ENCODE measurements around the gene ACSF3. TPM values are rescaled to one million over a fixed set of nuclear protein-coding genes. Genes with fewer than 3 reads are reported as not detected.

ACSF3 gene
- total and polyA plus RNA-seq, 2 of the 4 experiments (the other 2 are of a cell fraction), result 9.5 to 14.2 TPM

- Histone ChIP-seq H2AK5ac (ENCODE audit: low read depth, low read length) (no peak overlapping the region), H3K56ac (ENCODE audit: extremely low read depth, insufficient read depth, low read length) (no peak overlapping the region), H3K36me3 (ENCODE audit: control insufficient read depth, insufficient read depth, low read length) (no peaks in the 10 kb centered on the region), H3K9ac (ENCODE audit: low read depth, low read length) (no peak overlapping the region), H3K4me2 (ENCODE audit: low read depth, low read length) (no peak overlapping the region), H4K8ac (ENCODE audit: low read depth in 2 of 2, low read length in 2 of 2) (no peak overlapping the region), H3K27me3 (ENCODE audit: control insufficient read depth, insufficient read depth, low read length) (peaks cover 8% of the 10 kb centered on the region), H2AK9ac (replicated peaks; ENCODE audit: low read depth, low read length, poor library complexity) (no peak overlapping the region), H2BK15ac (ENCODE audit: low read depth, low read length) (no peak overlapping the region), H3K4me1 (ENCODE audit: control insufficient read depth, insufficient read depth, low read length) (no peaks in the 10 kb centered on the region), H3K4me3 (ENCODE audit: insufficient read depth, low read depth, low read length) (no peak overlapping the region), H3K18ac (ENCODE audit: low read depth, low read length) (no peak overlapping the region), H2BK20ac (ENCODE audit: low read depth, low read length) (no peak overlapping the region), H4K20me1 (ENCODE audit: insufficient read depth, low read length) (no peaks in the 10 kb centered on the region), H3K27ac (ENCODE audit: insufficient read depth, low read length) (no peak overlapping the region), H3K23ac (ENCODE audit: low read depth, low read length) (no peak overlapping the region), H3K9me3 (ENCODE audit: control insufficient read depth, insufficient read depth, low read length) (peaks cover 2% of the 10 kb centered on the region; the same call in 1 of the 2 replicates), H3K4ac (ENCODE audit: low read depth, low read length) (no peak overlapping the region), H2BK120ac (ENCODE audit: low read depth, low read length) (no peak overlapping the region), H4K91ac (ENCODE audit: insufficient read depth, low read depth, low read length) (no peak overlapping the region), H3K79me1 (ENCODE audit: low read depth in 1 of 2, low read length in 2 of 2) (no peaks in the 10 kb centered on the region), H3K9me1 (ENCODE audit: insufficient read depth, low read length) (no peaks in the 10 kb centered on the region), H2BK5ac (ENCODE audit: low read depth, low read length, poor library complexity, severe bottlenecking) (no peak overlapping the region), H4K5ac (ENCODE audit: low read depth, low read length) (no peak overlapping the region), H3K14ac (replicated peaks; ENCODE audit: low read depth, low read length) (no peak overlapping the region), H2AFZ (replicated peaks; ENCODE audit: low read length, poor library complexity) (no peak overlapping the region)
- no TSS peak for BruUV-seq (replicated peaks)
- DNase-seq (no peak), ATAC-seq (ENCODE audit: low read depth) (no peak)
- TF ChIP-seq MAZ (IDR thresholded peaks at IDR 0.05; ENCODE audit: borderline replicate concordance, low read depth, low read length), result no peak
- TF ChIP-seq POLR2A (IDR thresholded peaks at IDR 0.05; ENCODE audit: low read depth, low read length), result no peak
- no peak for TF ChIP-seq CHD1 (IDR thresholded peaks at IDR 0.05; ENCODE audit: low read depth, low read length)
- no peak for TF ChIP-seq USF2 (IDR thresholded peaks at IDR 0.05; ENCODE audit: low read depth, low read length)
- ChIA-PET POLR2A (ENCODE audit: unreplicated experiment) (no interaction called here), CTCF (no interaction called here)
- dilution Hi-C loops (cut with HindIII; ENCODE audit: low sequenced_read_pairs, unreplicated experiment) (no loop called here), intact Hi-C loops (cut with micrococcal nuclease) (no loop called here), in situ Hi-C loops (cut with MboI; ENCODE audit: low sequenced_read_pairs) (no loop called here)
- WGBS, 2 experiments (ENCODE audit: extremely low coverage in 2 of 2, insufficient read length in 1 of 2), result 85% methylated on average over 23 of the region's 33 CpGs; no CpG with 5 or more reads in 1 of the 2 experiments
These were observed 13.3 kb upstream of the ACSF3 start for GRCh38 chr16:89080196-89080853.
